SJCRH30 (cell line): ENCODE measurements around the gene CABCOCO1. TPM values are rescaled to one million over a fixed set of nuclear protein-coding genes. Genes with fewer than 3 reads are reported as not detected.

Experiments used
- DNase-seq, 2 experiments: peaks; one replicate each; pipeline ENCODE4 v3.0.0-alpha.2; 2015 to 2020
- H3K27ac ChIP-seq: fragments of 250-450 bp; sonication (Bioruptor Pico); 2 replicates; pipeline ENCODE4 v1.5.1; 2020; ENCODE audit warnings: mild to moderate bottlenecking, moderate library complexity
- H3K27me3 ChIP-seq: fragments of 250-450 bp; sonication (Bioruptor Pico); 2 replicates; pipeline ENCODE4 v1.5.1; 2020; ENCODE audit warnings: mild to moderate bottlenecking, moderate library complexity
- H3K36me3 ChIP-seq: fragments of 250-450 bp; sonication (Bioruptor Pico); 2 replicates; pipeline ENCODE4 v1.5.1; 2020; ENCODE audit warnings: mild to moderate bottlenecking, moderate library complexity
- H3K4me1 ChIP-seq: fragments of 250-450 bp; sonication (Bioruptor Pico); 2 replicates; pipeline ENCODE4 v1.5.1; 2020; ENCODE audit warnings: mild to moderate bottlenecking, moderate library complexity
- H3K4me3 ChIP-seq: fragments of 250-450 bp; sonication (Bioruptor Pico); 2 replicates; pipeline ENCODE4 v1.5.1; 2020; ENCODE audit warnings: mild to moderate bottlenecking, moderate library complexity
- H3K9me3 ChIP-seq: fragments of 250-450 bp; sonication (Bioruptor Pico); replicated peaks from 2 replicates; pipeline ENCODE4 v1.5.1; 2020; ENCODE audit warnings: mild to moderate bottlenecking, moderate library complexity
- total RNA-seq: library from RNA; depleted of rRNA; stranded (reverse); fragments of >200 nt; shearing (Covaris generic); gene quantifications from 2 replicates; pipeline ENCODE4 v1.2.3, GENCODE V29; 2014

CABCOCO1 gene
- total RNA-seq, 1 experiment from 2014 or later, result not detected

- no peaks in the 10 kb centered on the region for H3K36me3 ChIP-seq
- H3K4me3 ChIP-seq, result no peak overlapping the region
- no peak for DNase-seq
- H3K9me3 ChIP-seq, result no peaks in the 10 kb centered on the region
- H3K27me3 ChIP-seq, result no peaks in the 10 kb centered on the region
- no peak overlapping the region for H3K27ac ChIP-seq
- H3K4me1 ChIP-seq, result peaks cover 7% of the 10 kb centered on the region; the same call in 1 of the 2 replicates
These were observed 102.7 kb downstream of the CABCOCO1 start for GRCh38 chr10:61765176-61766087.

DNA sequence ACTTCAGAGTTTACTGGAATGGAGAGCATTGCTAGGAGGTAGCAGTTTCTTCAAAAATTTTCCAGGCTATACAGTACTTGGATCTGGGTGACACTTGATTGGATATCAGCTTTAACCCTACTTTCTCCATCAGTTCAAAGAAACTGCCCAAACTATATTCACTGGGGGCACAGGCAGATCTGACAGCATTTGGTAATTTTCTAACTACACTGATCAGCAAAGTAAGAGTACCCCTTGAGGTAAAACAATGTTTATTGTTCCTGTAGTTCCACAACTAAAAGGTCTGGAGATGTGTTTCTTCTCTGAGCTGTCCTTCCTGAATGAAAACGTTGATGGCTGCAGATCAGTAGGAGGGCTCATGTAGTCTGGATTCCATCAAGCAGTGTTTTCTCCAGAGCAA, 104.2 kb downstream of the CABCOCO1 start:
- DNase-seq, result no peak
- Histone ChIP-seq H3K27me3 (no peaks in the 10 kb centered on the region), H3K36me3 (no peaks in the 10 kb centered on the region), H3K4me1 (no peaks in the 10 kb centered on the region), H3K9me3 (no peaks in the 10 kb centered on the region), H3K27ac (no peak overlapping the region), H3K4me3 (no peak overlapping the region)

GRCh38 chr10:61774031-61774430, 111.3 kb downstream of the CABCOCO1 start:
- Histone ChIP-seq H3K27ac (no peak overlapping the region), H3K4me1 (no peaks in the 10 kb centered on the region), H3K36me3 (no peaks in the 10 kb centered on the region), H3K4me3 (no peak overlapping the region), H3K27me3 (no peaks in the 10 kb centered on the region), H3K9me3 (no peaks in the 10 kb centered on the region)
- no peak for DNase-seq

DNA sequence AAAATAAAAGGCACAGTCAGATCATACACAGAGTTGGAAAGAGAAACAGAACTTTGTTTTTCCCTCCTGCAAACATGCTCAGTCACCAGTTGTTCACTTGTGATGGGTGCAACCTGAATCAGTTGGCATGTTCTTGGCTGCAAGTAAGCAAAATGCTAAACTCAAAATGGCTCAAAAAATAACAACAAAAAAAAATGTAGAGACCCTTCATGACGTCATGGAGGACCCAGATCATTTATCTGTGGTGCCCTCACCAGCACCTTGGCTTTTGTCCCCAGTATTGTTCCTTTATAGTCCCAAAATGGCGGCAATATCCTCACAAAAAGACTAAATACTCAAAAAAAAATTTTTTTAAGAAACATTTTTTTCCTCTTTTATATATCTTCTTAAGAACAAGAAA, 112.4 kb downstream of the CABCOCO1 start:
- Histone ChIP-seq H3K9me3 (no peaks in the 10 kb centered on the region), H3K27ac (no peak overlapping the region), H3K4me1 (no peaks in the 10 kb centered on the region), H3K27me3 (no peaks in the 10 kb centered on the region), H3K36me3 (no peaks in the 10 kb centered on the region), H3K4me3 (no peak overlapping the region)
- no peak for DNase-seq

- Histone ChIP-seq H3K27me3 (no peaks in the 10 kb centered on the region), H3K36me3 (no peaks in the 10 kb centered on the region), H3K4me3 (no peak overlapping the region), H3K9me3 (no peaks in the 10 kb centered on the region), H3K27ac (no peak overlapping the region), H3K4me1 (no peaks in the 10 kb centered on the region)
- DNase-seq, result no peak
These were observed 114.0 kb downstream of the CABCOCO1 start for GRCh38 chr10:61776615-61777266.

DNA sequence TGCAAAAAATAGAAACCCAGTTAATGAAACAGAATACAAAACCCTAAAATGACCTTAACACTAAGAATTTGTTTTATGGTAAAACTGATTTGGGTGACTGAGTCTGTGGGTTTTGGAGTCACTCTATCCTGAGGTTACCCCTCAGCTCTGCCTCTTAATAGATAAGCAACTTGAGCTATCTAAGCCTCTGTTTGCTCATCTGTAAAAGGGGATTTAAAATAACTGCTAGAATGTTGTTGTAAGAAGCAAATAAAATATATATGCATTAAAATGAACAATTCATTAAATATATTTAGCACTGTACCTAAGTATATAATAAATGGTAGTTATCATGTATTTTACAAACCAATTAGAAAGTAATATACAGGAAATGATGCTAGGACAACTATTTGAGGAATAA, 115.4 kb downstream of the CABCOCO1 start:
- H3K4me3 ChIP-seq, result no peak overlapping the region
- H3K27me3 ChIP-seq, result no peaks in the 10 kb centered on the region
- H3K27ac ChIP-seq, result no peak overlapping the region
- no peaks in the 10 kb centered on the region for H3K36me3 ChIP-seq
- H3K4me1 ChIP-seq, result no peaks in the 10 kb centered on the region
- no peak for DNase-seq
- H3K9me3 ChIP-seq, result no peaks in the 10 kb centered on the region

GRCh38 chr10:61779276-61779675, 116.5 kb downstream of the CABCOCO1 start:
- no peaks in the 10 kb centered on the region for H3K27me3 ChIP-seq
- no peak for DNase-seq
- H3K4me1 ChIP-seq, result no peaks in the 10 kb centered on the region
- H3K9me3 ChIP-seq, result no peaks in the 10 kb centered on the region
- H3K27ac ChIP-seq, result no peak overlapping the region
- H3K36me3 ChIP-seq, result no peaks in the 10 kb centered on the region
- H3K4me3 ChIP-seq, result no peak overlapping the region

- Histone ChIP-seq H3K4me3 (no peak overlapping the region), H3K27me3 (no peaks in the 10 kb centered on the region), H3K9me3 (no peaks in the 10 kb centered on the region), H3K4me1 (no peaks in the 10 kb centered on the region), H3K27ac (no peak overlapping the region), H3K36me3 (no peaks in the 10 kb centered on the region)
- no peak for DNase-seq
These were observed 117.4 kb downstream of the CABCOCO1 start for GRCh38 chr10:61779950-61780659.

GRCh38 chr10:61780732-61781131, 118.0 kb downstream of the CABCOCO1 start:
- Histone ChIP-seq H3K27ac (no peak overlapping the region), H3K36me3 (no peaks in the 10 kb centered on the region), H3K4me3 (no peak overlapping the region), H3K4me1 (no peaks in the 10 kb centered on the region), H3K27me3 (no peaks in the 10 kb centered on the region), H3K9me3 (no peaks in the 10 kb centered on the region)
- DNase-seq, result no peak

DNA sequence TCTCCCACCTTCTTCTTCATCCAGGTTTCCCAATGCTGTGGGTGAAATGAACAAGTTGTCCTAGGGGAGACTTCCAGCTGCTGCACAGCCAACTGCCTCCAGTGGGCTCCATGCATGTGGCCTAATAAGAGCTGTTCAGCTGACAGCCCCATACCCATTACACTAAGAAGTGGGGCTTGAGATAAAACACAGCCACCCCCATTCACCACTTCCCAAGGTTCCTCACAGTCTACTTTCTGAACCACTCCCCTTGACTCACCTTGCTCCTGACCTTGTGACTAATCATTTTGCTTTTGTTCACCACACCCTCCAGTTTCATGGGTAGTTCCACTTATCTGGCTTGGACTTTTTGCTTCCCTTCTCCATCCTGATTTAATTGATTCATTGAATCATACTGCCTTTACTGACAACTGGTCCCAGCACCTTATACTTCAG, 119.3 kb downstream of the CABCOCO1 start:
- Histone ChIP-seq H3K4me3 (no peak overlapping the region), H3K27me3 (no peaks in the 10 kb centered on the region), H3K36me3 (no peaks in the 10 kb centered on the region), H3K4me1 (no peaks in the 10 kb centered on the region), H3K9me3 (no peaks in the 10 kb centered on the region), H3K27ac (no peak overlapping the region)
- no peak for DNase-seq

- Histone ChIP-seq H3K4me3 (no peak overlapping the region), H3K4me1 (no peaks in the 10 kb centered on the region), H3K27ac (no peak overlapping the region), H3K36me3 (no peaks in the 10 kb centered on the region), H3K27me3 (no peaks in the 10 kb centered on the region), H3K9me3 (no peaks in the 10 kb centered on the region)
- DNase-seq, result no peak
These were observed 121.8 kb downstream of the CABCOCO1 start for GRCh38 chr10:61784354-61785133.

DNA sequence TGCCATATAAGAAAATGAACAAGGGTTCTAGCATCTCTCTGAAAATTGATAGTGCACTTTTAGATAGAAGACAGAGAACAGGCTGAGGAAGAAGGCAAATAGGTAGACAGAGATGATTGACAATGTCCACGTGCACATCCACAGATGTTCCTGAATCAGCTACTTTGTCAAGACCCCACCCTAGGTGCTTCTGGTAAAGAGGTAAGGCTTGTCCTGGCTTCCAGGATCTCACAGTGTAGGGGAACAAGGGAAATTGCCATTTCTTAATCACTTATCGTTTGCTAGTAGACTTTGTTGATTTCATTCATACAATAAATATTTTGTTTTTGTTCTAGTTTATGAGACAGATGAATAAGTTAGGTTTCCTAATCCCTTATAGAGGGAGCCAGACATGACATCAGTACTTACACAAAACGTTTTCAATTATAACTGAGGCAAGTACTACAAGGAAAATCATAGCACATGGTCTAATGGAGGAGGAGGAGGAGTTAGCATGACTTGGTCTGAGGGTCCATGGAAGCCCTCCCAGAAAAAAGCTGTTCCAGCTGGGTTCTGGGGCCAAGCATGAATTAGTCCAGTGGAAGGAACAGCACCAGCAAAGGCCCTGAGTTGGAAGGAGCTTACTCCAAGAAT, 122.9 kb downstream of the CABCOCO1 start:
- Histone ChIP-seq H3K4me3 (no peak overlapping the region), H3K4me1 (no peaks in the 10 kb centered on the region), H3K27me3 (no peaks in the 10 kb centered on the region), H3K27ac (no peak overlapping the region), H3K9me3 (no peaks in the 10 kb centered on the region; the same call in 1 of the 2 replicates), H3K36me3 (no peaks in the 10 kb centered on the region)
- no peak for DNase-seq

GRCh38 chr10:61786728-61787127, 124.0 kb downstream of the CABCOCO1 start:
- Histone ChIP-seq H3K4me3 (no peak overlapping the region), H3K27me3 (no peaks in the 10 kb centered on the region), H3K9me3 (no peaks in the 10 kb centered on the region; the same call in 1 of the 2 replicates), H3K27ac (no peak overlapping the region), H3K36me3 (no peaks in the 10 kb centered on the region), H3K4me1 (no peaks in the 10 kb centered on the region)
- no peak for DNase-seq

DNA sequence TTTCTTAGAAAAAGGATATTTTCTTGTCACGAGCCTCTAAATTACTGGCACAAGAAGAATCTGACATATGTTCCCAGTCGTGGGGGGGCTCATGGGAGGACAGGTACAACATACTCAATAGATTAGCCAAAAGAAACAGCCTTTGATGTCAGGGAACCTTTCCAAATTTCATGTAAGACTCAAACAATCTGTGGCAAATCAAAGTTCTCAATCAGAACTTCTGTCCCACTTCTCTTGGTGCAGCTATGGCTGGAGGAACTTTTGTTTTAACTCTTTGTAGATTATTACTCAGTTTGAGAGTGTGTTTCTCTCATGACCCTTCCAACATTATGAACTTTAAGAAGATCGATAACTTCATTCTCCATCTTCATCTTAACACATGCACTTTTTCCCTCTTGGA, 124.4 kb downstream of the CABCOCO1 start:
- Histone ChIP-seq H3K4me3 (no peak overlapping the region), H3K9me3 (no peaks in the 10 kb centered on the region; the same call in 1 of the 2 replicates), H3K4me1 (no peaks in the 10 kb centered on the region), H3K36me3 (no peaks in the 10 kb centered on the region), H3K27me3 (no peaks in the 10 kb centered on the region), H3K27ac (no peak overlapping the region)
- DNase-seq, result no peak
